ENCODE data around the gene GTF2H1.

- no peak for TF ChIP-seq CTCF (IDR thresholded peaks at IDR 0.05)
- TF ChIP-seq EZH2 (IDR thresholded peaks at IDR 0.05; ENCODE audit: borderline replicate concordance, insufficient read depth, low read depth, low read length, poor library complexity, severe bottlenecking): no peak
These were observed 2.5 kb upstream of the GTF2H1 start for GRCh38 chr11:18319914-18320313.
